Measurements from ENCODE around the gene EFNA2.

Gene EFNA2

DNA sequence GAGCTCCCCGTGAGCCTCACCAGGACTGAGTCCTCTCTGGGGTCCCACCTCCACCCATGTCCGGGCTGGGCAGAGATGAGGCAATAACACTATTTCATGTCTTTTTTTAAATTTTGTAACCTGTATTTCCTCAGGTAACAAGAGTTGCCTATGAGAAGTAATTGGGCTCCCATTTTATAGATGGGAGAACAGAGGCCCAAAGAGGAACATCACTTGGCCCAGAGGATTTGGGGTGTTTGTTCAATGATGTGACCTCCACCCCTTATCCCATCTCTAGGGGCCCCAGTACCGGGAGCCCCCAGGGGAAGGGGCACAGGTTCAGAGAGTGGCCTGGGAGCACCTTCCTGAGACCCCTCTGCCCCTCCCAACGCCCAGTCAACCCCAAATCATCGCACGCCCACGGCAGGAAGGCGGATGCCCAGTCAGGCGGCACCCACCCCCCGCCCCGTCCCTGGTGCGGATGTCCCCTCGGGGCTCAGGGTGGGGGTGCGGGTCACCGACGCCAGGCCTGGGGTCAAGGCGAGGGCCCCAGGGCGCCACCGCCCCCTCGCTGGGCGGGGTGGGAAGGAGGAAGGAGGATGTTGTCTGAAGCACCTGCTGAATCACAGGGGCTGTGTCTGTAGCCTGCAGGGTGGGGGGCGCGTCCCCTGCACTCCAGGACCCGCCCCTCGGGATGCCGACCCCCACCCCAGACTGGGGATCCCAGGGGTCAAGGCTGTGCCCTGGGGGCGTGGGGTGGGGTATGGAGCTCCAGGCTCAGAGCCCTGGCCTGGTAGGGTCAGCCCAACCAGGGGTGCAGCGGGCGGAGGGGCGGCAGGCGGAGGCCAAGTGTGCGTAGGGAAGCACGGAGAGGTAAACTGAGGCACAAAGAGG lies 25.6 kb upstream of the EFNA2 start:
- DNase-seq (ENCODE audit: low read depth in 3 of 3, low spot score in 1 of 3) = no peak

DNA sequence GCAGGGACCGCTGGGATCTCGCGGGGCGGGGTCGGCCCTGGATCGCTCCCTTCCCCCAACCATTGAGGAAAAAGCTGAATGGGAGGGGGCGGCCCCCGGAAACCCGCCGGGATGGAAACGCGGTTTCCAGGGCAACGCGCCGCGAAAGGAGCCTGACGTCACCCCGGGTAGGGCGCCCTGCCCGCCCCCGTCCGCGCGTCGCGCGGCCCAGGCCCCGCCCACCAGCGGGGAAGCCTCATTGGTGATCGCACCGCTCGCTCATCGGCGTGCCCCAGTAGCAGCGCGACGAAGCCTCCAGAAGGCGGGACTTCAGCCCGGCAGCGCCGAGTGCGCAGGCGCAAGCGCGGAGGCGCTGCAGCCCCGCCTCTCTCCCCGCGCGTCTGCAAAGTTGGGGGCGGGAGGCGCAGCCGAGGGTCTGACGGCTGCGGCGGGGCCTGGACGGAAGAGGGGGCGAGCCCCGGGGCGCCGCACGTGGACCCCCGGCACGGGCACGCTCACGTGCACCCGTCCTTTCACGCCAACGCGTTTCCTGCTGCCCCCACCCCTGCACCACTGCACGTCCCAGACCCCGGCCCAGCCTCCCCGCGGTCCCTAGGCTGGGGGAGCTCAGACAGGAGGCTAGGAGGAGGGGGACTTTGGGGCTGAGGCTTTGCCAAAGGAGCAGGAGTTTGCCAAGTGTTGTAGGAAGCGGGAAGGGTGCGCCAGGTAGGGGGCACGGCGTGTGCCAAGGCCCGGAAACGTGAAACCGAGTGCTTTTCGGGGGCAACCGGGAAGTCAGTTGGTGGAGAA lies 24.7 kb upstream of the EFNA2 start:
- peak; percentile 94 to 98 (median 94) for DNase-seq (ENCODE audit: low read depth in 3 of 3, low spot score in 1 of 3)

DNA sequence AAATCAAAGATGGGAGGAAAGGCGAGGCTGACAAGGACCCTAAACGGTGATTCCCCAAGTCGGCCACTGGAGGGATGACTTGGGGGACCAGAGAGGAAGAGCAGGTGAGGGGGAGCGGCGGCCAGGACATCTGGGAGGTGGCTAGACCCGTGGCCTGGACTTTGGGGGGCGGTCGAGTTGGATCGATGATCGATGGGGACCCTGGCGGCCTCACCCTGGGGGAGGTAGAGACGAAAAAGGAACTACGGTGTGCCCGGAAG lies 24.2 kb upstream of the EFNA2 start:
- no peak for DNase-seq (ENCODE audit: low read depth in 3 of 3, low spot score in 1 of 3)

DNA sequence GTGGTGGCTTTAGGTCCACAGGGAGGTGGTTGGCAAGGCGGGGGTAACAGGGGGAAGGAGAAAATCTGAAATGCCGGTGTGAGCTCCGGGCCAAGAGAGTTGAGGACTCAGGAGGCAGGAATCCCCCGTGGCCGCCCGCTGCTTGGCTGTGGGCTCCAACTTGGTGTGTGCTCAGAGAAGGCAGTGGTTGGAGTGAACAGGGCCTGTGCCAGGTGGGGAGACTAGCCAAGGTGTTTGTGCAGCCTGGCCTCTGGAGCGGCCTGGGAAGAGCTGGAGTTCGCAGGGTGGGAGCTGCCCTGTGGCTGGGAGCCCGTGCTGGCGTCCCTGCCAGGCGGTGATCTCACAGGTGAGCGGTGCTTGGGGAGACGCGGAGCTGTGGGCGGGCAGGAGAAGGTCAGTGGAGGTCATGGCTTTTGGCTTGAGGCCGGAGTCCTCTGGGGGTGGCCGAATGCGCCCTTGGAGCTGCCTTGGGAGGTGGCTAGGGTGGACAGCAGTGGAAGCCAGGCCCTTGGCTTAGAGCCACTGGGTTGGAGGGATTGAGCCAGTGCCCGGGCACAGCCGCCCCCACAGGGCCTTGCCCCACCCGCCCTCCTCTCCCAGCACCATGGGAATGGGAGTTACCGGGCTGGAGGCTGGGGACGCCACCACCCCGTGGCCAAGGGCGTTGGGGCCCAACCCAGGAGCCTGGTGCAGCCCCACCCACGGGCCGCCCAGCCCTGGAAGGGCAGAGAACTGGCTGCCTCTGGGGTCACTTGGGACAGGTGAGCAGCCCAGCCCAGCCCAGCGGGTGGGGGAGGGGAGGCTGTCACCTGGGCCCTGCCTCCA lies 23.7 kb upstream of the EFNA2 start:
- DNase-seq (ENCODE audit: low read depth in 3 of 3, low spot score in 1 of 3) = no peak

DNA sequence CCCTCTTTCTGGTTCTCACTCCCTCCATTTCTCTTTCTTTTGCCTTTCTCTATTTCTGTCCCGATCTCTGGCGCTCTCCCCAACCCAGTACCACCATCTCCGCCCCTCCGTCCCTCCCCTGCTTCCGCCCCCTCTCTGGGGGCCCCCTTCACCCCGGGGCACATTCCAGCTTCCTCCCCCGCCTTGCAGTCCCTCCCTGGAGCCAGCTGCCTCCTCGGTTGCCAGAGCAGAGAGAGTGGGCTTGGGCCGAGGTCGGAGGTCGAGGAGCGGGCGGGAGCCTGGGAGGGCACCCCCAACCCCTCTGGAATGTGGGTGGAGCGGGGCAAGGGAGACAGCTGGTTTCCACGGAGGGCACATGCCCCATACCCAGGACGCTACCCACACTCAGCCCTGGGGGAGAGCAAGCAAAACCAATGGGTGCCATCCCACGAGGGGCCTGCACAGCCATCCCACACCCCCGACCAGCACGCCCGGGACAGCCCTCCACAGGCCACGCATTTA lies 23.0 kb upstream of the EFNA2 start:
- no peak for DNase-seq (ENCODE audit: low read depth in 3 of 3, low spot score in 1 of 3)

DNA sequence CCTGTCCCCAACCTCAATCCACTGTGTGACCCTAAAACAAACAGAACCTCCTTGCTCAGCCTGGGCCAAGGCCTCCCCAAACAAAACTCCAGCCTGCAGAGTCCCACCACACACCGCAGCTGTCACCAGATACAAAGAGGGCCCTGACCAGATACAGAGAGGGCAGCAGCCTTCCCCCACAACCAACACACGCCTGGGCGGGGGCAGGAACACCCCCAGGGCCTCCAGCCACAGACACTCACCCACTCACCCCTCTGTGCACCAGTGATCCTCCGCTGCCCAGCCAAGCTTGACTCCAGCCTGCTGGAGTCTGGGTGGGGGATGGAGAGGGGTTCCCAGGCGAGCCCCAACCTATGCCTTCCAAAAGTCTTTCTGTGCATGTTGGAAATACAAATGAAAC lies 22.5 kb upstream of the EFNA2 start:
- no peak for DNase-seq (ENCODE audit: low read depth in 3 of 3, low spot score in 1 of 3)

DNA sequence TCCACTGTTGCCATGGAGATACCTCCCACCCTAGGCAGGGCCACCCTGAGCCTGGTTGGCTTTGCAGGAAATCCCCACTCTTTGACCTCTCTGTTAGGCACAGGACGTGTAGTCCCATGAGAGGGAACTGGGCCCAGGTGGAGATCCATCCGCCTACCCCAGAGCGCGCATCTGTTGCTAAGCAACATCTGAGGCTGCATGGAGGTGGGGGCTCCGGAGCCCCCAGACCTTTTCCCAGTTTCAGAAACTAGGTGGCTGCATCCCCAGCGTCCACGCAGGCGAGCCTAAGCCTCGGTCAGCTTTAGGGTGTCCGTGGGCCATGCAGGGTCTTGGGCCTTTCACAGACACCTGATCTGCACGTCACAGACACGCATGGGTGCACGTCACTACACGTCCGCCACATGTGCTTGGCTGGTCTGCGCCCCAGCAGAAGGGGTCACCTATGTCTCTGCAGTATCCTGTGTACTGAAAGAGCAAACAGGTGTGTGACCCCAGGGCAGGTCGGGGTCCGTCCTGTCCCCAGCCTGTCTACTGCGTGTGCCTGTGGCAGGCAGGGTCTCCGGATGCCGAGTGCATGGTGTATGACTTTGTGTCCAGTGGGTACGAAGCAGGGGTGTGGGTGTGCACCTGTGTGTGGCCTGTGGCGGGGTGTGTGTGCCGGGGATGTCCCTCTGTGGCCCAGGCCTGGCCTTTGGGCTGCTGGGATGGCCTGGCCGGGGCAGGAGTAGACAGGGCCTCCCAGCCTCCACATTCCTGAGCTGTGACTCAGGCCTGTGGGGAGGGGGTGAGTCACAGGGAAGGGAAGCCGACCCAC lies 20.7 kb upstream of the EFNA2 start:
- DNase-seq (ENCODE audit: low read depth in 3 of 3, low spot score in 1 of 3) = no peak

DNA sequence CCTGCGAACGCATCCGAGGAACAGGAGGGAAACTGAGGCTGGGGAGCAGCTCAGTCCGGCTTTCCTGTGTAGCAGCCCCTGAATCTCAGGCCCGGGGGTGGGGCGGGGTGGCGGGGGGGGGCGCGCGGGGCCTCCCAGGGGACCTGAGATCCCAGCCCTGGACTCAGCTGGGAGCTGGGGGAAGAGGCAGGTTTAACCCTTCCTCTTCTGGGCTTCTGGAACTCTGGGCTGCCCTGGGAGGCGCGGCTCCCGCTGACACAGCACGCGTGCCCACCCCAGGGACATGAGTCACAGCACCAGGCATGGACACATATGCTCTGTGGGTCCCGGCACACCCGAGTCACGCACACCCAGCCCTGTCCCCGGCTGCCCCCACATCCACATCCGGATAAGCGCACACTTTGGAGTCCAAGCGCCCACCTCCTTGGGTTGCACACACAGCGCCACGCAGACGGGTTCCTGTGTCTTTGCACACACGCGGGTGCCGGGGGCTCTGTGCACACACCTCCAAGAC lies 20.0 kb upstream of the EFNA2 start:
- DNase-seq (ENCODE audit: low read depth in 3 of 3, low spot score in 1 of 3) = no peak

DNA sequence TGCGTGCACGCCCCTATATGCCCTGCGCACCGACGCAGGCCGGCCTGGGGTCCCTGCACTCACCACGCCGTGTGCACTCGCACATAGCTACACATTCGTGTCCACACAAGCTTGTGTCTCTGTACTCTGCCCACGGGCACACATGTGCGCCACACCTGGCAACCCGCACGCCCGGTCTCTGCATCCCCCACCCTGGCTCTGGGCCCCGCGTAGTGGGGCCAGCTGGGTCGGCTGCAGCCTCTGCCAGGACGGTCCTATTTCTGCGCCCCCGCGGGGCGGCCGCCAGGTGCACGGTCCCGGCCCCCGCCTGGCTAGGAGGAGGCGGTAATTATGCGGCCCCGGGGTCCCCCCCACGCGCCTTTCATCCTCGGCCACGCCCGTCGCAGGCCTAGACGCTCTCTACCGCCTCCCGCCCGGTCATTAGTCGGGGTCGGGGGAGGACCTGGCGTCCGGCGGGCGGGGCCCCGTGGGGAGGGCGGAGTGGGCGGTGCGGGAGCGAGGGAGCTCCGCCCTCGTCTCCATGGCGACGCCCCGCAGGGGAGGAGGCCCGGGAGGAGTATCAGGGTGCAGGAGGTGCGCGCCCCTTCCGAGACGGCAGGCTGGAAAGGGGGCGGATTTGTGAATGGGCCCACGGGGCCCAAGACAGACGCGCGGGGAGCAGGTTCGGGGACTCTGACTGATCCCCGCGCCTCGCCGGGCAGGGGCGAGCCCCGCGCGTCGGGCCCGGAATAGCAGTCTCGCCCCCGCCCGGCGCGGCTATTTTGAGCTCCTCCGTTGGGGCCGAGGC lies 19.4 kb upstream of the EFNA2 start:
- peak; percentile 61 to 66 (median 65) for DNase-seq (ENCODE audit: low read depth in 3 of 3, low spot score in 1 of 3)

DNA sequence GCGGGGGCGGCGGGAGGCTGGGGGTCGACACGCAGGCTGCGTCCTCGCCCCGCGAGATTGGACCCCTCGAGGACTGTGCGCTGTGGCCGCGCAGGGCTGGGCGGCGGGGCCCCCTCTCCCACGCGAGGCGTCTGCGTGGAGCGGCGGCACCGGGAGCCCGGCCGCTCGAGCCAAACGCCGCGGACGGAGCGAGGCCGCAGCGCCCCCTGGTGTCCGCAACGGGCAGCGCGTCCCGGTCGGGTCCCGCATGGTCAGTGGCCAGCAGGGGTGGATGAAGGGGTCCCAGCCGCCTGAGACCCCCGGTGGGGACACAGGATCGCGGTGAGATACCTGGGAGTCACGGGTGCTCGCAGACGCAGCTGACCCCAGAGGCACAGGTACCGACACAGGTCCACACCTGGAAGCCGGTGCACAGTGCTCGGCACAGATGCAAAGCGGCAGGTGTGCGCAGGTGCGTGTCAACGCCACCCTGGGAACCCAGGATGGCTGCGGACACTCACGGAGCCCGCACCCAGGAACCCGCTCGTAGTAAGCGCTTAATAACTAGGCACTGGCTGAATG lies 18.7 kb upstream of the EFNA2 start:
- DNase-seq (ENCODE audit: low read depth in 3 of 3, low spot score in 1 of 3) = peak in 1 of 3 donors; percentile 57

DNA sequence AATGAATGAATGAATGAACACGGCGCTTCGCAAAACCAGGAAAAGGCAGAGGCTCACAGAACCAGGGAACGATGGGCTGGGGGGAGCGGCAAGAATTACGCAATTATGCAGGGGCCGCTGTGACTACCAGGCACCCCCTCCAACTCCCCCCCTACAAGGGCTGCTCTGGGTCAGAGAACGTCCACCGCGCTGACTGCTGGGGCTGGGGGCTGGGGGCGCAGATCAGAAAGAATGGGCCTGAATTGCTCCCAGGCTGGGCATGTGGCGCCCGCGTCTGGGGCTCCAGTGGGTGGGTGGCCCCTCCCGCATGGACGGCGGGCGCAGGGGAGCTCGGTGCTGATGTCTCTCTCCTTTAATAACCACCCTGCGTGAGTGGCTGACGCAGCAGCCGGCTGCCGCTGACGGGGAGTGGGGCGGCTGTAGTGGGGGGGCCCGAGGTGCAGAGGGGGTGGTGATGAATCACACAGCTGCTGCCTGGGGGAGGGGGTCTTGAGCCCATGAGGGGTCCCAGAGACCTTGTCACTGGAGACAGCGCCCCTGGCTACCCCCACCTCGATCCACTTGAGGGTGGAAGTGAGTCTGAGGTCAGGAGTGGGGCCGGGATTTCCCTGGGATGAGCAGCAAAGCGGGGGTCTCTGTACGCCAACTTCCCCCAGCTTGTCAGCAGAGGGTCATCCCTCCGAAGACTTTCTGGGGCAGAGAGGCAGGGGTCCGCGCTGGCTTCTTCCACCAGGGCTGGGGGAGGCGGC lies 18.0 kb upstream of the EFNA2 start:
- no peak for DNase-seq (ENCODE audit: low read depth in 3 of 3, low spot score in 1 of 3)

DNA sequence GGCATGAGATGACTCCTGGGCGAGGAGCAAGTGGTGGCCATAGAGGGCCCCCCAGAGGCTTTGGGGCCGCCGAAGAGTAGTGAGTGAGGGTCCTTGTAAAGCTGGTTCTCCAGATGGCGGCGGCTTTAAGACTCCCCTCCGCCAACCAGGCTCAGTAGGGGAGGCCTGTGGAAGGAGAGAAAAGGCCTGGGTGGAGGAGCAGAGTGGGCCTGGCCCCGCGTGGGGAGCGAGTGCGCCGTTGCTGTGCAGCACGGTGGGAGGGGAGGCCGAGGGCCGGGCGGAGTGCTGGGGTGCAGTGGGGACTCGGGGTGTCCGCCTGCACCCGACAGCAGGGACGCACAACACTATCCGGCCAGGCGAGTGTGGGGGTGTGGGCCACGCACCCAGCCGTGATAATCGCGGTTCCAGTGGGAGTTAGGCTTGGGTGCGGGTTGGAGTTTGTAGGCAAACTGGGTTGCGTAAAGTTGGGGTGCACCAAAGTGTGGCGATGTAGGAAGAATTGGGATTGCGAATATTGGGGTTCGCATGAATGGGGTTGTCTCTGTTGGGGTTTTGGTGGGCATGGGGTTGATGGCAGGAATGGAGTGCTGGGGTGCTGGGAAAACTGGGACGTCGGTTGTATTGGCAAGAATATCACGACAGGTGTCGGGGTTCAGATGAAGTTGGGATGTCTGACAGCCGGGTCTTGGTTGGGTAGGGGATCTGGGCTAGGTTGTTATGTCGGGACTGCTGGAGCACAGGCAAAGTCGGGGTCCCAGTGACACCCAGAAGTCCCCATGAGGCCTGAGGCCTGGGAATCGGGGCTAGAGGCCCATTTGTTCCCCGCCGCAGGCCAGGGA lies 17.2 kb upstream of the EFNA2 start:
- DNase-seq (ENCODE audit: low read depth in 3 of 3, low spot score in 1 of 3) = no peak

DNA sequence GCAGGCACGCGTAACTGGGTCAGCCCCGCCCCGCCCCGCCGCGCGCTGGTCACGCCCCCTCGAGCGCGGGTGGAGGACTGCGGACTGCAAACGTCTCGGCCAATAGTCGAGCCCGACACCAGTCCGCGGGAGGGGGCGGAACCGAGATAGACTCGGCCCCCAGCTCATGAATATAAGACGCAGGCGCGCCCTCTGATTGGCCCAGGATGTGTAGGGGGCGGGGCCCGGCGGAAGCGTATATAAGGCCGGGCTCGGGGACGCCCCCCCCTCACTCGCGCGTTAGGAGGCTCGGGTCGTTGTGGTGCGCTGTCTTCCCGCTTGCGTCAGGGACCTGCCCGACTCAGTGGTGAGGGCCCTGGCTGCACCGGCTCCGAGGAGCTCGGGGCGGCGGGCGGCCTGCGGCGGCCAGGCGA lies 16.6 kb upstream of the EFNA2 start, which contains the start of gene CIRBP:
Gene CIRBP, plus strand, starts transcription at position 268 of the 413 bp plus-strand sequence. CDS start 1,602 bp downstream, outside the sequence.
- DNase-seq (ENCODE audit: low read depth in 3 of 3, low spot score in 1 of 3) = peak; percentile 98 to 99 (median 99)

DNA sequence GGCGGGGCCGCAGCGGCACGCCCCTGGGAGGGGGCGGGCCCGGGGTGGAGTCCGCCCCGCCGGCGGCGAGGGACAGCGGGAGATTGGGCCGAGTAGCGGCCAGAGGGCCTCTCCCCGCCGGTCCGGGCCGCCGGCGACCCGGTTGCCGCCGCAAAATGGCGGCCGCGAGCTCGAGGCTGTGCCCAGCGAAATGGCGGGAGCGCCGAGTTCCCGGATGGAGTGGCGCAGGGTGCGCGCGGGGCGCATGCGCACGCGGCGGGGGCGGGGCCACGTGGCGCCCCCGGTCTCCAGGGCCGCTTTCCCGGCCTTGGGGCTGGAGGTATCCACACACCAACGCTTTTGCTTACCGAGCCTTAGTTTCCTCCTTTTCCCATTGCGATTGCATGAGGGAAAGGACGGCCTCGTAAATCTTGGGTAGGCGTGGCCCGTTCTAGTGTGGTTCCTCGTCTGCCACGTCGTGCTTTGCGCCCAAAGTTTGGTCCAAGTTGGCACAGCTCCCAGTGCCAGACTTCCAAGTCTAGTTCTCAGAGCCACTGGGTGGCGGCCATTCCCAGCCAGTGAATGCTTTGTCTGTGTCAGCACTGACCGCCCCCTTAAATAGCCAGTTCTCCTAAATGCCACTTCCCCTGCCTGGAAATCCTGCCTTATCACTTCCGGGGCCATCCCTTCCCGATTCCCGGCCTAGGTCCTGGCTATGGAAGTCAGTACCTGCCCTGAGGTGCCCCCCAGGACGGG lies 16.0 kb upstream of the EFNA2 start:
- peak; percentile 72 to 78 (median 77) for DNase-seq (ENCODE audit: low read depth in 3 of 3, low spot score in 1 of 3)

DNA sequence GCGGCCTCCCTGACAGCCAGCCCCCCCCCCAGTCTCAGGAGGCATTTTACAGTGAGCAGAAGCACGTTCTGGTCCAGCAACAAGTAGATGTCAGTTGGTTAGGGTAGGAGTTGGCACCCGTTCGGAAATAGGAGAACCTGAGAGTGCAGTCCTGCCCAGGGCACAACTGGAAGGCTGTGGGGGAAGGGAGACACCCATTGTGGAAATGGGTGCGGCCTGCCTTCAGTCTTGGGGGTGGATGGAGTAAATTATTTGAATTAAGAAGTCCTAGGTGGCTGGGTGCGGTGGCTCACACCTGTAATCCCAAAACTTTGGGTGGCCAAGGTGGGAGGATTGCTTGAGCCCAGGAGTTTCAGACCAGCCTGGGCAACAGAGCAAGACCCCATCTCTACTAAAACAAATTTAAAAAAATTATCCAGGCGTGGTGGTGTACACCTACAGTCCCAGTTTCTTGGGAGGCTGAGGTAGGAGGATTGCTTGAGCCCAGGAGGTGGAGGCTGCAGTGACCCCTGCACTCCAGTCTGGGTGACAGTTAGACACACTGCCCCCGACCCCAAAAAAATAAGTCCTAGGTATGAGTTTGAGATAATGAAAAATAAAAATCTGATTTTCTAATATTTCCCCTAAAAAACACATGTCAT lies 15.3 kb upstream of the EFNA2 start:
- no peak for DNase-seq (ENCODE audit: low read depth in 3 of 3, low spot score in 1 of 3)

DNA sequence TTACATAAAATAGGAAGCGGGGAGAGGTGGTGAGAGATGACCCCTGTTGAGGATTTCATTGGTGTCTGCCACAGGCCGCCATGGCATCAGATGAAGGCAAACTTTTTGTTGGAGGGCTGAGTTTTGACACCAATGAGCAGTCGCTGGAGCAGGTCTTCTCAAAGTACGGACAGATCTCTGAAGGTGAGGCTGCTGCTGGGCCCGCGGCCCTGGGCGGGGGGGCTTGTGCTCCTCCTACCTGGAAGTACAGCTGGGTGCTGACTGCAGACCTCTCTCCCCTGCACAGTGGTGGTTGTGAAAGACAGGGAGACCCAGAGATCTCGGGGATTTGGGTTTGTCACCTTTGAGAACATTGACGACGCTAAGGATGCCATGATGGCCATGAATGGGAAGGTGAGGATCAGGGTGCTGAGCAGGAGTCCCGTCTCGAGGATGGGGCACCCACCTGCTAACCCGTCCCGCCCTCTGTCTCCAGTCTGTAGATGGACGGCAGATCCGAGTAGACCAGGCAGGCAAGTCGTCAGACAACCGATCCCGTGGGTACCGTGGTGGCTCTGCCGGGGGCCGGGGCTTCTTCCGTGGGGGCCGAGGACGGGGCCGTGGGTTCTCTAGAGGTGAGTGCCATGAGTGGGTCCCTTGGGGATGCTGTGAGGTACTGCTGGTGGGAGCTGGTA lies 14.7 kb upstream of the EFNA2 start:
- no peak for DNase-seq (ENCODE audit: low read depth in 3 of 3, low spot score in 1 of 3)

Data from stimulated activated CD4-positive, alpha-beta T cell treated with anti-CD3 and anti-CD28 coated beads, TNF-alpha, amount 100 ng/mL, for 1 hour (primary cell).